HG03520 (cell line): ENCODE data around the gene OPN1MW2.
"Not testable (repeated sequence)": the region's sequence is repeated elsewhere in the genome, so short reads cannot be mapped to it uniquely, and the experiment has no call there.

Source experiments
- ATAC-seq: cut with Tn5 transposase; IDR thresholded peaks from one replicate; pipeline ENCODE4 v1.9.1; 2021; ENCODE audit warnings: mild to moderate bottlenecking, moderate library complexity; ENCODE audit not compliant: unreplicated experiment

OPN1MW2 gene

GRCh38 chrX:154263072-154263471, 43.5 kb downstream of the OPN1MW2 start:
- not testable (repeated sequence) for ATAC-seq

- ATAC-seq: not testable (repeated sequence)
Observed at GRCh38 chrX:154269245-154269644, 49.7 kb downstream of the OPN1MW2 start.
